Hepatocyte (in vitro differentiated cells): Measurements from ENCODE around the gene PDZD8.

Experiments used
- EZH2 ChIP-seq: fragments of 200-600 bp; sonication (generic); IDR thresholded peaks from 2 replicates; pipeline ENCODE4 v1.6.1; 2016; ENCODE audit warnings: antibody characterized with exemption, mild to moderate bottlenecking, borderline replicate concordance
- EZH2phosphoT487 ChIP-seq: fragments of 200-600 bp; sonication (generic); IDR thresholded peaks from one replicate; pipeline ENCODE4 v1.6.1; 2018; ENCODE audit warnings: antibody characterized with exemption, mild to moderate bottlenecking, low read depth, moderate library complexity; ENCODE audit not compliant: unreplicated experiment, severe bottlenecking
- TF ChIP-seq, protein P1 (sequence below): fragments of 200-600 bp; sonication (generic); IDR thresholded peaks from 2 replicates; pipeline ENCODE4 v1.5.1; 2016; ENCODE audit warnings: antibody characterized with exemption, mild to moderate bottlenecking; ENCODE audit not compliant: poor library complexity

DNA sequence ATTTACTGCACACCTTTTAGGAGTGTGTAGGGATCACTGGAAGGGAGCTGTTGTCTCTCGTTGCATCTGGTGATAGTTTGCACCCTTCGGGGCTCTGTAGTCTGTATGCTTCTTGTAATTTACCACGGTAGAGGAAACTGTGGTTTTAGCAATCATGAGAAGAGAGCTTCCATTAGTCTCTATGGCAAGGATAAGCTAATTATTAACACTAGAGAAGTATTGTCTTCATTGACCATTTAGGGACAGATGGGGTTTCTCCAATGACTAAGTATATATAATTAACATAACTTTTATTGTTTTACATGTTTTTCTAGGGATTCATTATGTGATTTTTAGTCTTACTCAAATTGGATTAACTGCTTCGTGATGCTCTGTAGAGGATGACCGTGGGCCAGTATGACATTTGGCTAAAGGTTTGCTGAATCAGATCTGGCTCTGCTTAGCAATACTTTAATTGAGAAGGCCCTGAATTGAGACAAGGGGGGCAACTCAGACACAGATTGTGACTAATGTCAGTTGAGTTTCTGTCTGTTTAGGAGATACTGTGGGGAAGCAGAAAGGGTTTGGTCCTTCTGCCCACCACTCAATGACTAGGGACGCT lies 125.6 kb downstream of the PDZD8 start:
- TF ChIP-seq, protein P1, sequence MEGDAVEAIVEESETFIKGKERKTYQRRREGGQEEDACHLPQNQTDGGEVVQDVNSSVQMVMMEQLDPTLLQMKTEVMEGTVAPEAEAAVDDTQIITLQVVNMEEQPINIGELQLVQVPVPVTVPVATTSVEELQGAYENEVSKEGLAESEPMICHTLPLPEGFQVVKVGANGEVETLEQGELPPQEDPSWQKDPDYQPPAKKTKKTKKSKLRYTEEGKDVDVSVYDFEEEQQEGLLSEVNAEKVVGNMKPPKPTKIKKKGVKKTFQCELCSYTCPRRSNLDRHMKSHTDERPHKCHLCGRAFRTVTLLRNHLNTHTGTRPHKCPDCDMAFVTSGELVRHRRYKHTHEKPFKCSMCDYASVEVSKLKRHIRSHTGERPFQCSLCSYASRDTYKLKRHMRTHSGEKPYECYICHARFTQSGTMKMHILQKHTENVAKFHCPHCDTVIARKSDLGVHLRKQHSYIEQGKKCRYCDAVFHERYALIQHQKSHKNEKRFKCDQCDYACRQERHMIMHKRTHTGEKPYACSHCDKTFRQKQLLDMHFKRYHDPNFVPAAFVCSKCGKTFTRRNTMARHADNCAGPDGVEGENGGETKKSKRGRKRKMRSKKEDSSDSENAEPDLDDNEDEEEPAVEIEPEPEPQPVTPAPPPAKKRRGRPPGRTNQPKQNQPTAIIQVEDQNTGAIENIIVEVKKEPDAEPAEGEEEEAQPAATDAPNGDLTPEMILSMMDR: no peak
- TF ChIP-seq EZH2: no peak
- no peak for TF ChIP-seq EZH2phosphoT487
